Esophagus (tissue), 2 donors: ENCODE data around the gene TLK1. TPM values are rescaled to one million over a fixed set of nuclear protein-coding genes. Genes with fewer than 3 reads are reported as not detected.
A peak's percentile ranks its signal among the peaks of the same experiment; 100 is the strongest.

Experiments
- H3K27ac ChIP-seq, 2 donors: one replicate each; pipeline ENCODE4 v1.5.1; 2013; ENCODE audit warnings: low read depth in 2 of 2, mild to moderate bottlenecking in 2 of 2, inconsistent platforms in 1 of 2, low read length in 1 of 2, moderate library complexity in 1 of 2
- H3K27me3 ChIP-seq, 2 donors: one replicate each; pipeline ENCODE4 v1.6.1; 2013; ENCODE audit warnings: low read length in 2 of 2, control low read depth in 1 of 2, mild to moderate bottlenecking in 1 of 2; ENCODE audit not compliant: insufficient read depth in 2 of 2, control insufficient read depth in 1 of 2
- H3K36me3 ChIP-seq, 2 donors: one replicate each; pipeline ENCODE4 v1.6.1; 2013; ENCODE audit warnings: low read length in 1 of 2; ENCODE audit not compliant: control insufficient read depth in 2 of 2, insufficient read depth in 2 of 2
- H3K4me1 ChIP-seq, 2 donors: one replicate each; pipeline ENCODE4 v1.6.1; 2013; ENCODE audit warnings: low read length in 1 of 2; ENCODE audit not compliant: control insufficient read depth in 2 of 2, insufficient read depth in 2 of 2
- H3K4me3 ChIP-seq, 2 donors: one replicate each; pipeline ENCODE4 v1.5.1; 2013; ENCODE audit warnings: low read length in 2 of 2, mild to moderate bottlenecking in 2 of 2, low read depth in 1 of 2, moderate library complexity in 1 of 2
- H3K9me3 ChIP-seq, 2 donors: one replicate each; pipeline ENCODE4 v1.6.1; 2013; ENCODE audit warnings: mild to moderate bottlenecking in 2 of 2, low read depth in 1 of 2, low read length in 1 of 2, moderate library complexity in 1 of 2; ENCODE audit not compliant: control insufficient read depth in 2 of 2, insufficient read depth in 1 of 2
- WGBS, 2 donors: extraction: QIAGEN DNeasy Blood & Tissue Kit; methylation state at CpG; one replicate each; pipeline ENCODE4 v1.1.7; 2013; 5-methylcytosine and 5-hydroxymethylcytosine counted together
- polyA plus RNA-seq, 2 donors: library from polyadenylated mRNA; stranded (reverse); fragments of 200-250 nt; gene quantifications; one replicate each; pipeline ENCODE4 v1.2.3, GENCODE V29; 2013
- donor health status: healthy with polysubstance abuse.
- donor health status: Bipolar disorder and iron deficiency.

The TLK1 gene
- 10 to 100 TPM in 1 of 2 donors, 1 to 10 TPM in 1; 6.6 to 13.4 TPM for polyA plus RNA-seq

DNA sequence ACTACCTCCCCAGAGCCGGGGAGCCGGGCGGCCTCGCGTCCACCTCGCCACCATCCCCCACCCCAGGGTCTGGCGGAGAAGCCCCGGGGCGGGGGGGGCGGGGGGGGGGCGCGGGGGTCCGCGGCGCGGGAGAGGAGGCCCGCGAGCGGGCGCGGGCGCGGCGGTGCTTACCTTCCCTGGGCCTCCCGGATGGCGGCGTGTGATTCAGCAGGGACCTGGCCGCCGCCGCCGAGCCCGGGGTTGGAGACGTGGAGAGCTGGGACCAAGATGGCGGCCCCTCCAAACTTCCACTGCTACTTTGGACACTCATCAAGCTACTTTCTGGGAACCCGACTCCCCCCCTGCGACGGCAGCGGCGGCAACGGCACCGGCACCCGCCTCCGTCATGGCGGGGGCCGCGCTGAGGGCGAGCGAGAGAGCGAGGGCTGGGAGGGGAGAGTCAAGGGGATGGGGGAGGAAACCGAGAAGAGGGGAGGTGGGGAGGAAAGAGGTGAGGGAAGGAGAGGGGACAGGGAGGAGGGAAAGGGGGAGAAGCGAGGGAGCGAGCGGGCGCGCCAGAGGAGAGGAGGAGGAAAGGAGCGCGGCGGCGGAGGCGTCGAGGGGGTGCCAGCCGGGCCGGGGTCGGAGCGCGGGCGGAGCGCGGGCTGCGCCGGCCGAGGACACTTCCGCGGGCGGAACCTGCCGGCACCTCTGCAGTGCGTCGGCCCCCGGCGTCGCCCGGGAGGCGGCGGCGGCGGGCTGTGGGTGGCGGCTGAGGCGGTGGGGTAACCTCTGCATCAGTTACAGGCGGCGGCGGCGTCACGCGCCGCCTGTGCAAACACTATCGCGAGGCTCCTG, at the start of gene TLK1:
Gene TLK1, minus strand, starts transcription at position 775 of the 837 bp plus-strand sequence. Its CDS starts 465 bp downstream, at position 310.
- Histone ChIP-seq H3K4me3 (peak within 1 kb of the TSS; percentile 75 to 77), H3K9me3 (no peaks in the 10 kb centered on the region), H3K27ac (peak within 1 kb of the TSS; percentile 91 to 92), H3K36me3 (no peaks in the 10 kb centered on the region), H3K4me1 (no peaks in the 10 kb centered on the region), H3K27me3 (no peaks in the 10 kb centered on the region)
- WGBS, 2 donors, result 0 to 1% methylated on average over 38 to 94 of the region's 97 CpGs

DNA sequence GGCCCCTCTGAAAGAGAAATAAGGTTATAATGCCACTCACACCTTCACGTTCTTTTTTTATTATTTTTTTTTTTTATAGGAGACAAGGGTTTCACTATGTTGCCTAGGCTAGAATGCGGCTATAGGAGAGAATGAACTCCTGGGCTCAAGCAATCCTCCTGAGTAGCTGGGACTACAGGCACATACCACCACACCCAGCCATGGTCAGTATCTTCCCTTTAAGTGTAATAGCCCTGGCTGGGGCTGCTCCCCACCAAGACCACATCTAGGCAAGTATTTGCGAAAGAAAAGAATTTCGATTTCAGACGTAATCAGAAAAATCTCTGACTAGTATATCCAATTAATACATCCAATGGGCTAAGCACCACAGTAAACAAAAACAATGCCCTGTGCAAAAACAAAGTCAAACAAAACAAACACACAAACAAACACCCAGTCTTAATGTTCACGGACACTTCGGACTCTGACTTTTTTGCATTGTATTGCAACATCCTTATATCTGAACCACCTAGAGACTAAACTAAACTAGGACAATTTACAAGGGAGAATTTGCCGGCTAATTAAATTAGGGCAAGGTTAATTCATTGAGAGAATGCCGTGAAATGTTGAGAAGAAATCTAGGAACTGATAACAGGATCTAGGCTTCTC, 49.6 kb upstream of the TLK1 start:
- no peaks in the 10 kb centered on the region for H3K36me3 ChIP-seq
- WGBS, 2 donors, result 80 to 84% methylated on average over 9 of the region's 9 CpGs

DNA sequence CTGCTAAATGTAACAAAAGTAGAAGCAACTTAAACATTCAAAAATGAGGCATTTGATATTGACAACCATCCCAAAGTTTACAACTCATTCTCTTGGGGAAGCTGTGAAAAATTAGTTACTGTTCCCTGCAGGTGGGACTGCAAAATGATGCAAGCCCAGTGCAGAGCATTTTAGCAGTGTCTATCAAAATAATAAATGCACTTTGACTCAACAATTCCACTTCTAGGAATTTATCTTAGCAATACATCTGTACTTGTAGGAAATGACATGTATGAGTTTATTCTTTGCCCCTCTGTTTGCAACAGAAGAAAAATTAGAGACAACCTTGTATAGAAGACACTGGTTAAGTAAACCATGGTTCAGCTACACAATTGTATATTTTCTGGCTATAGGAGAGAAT, 48.0 kb upstream of the TLK1 start:
- Histone ChIP-seq H3K4me1 (no peaks in the 10 kb centered on the region), H3K27me3 (no peaks in the 10 kb centered on the region), H3K27ac (no peak overlapping the region), H3K9me3 (no peaks in the 10 kb centered on the region), H3K4me3 (no peak overlapping the region), H3K36me3 (no peaks in the 10 kb centered on the region)

More for the DNA sequence above, 49.6 kb upstream of the TLK1 start:
- Histone ChIP-seq H3K27me3 (no peaks in the 10 kb centered on the region), H3K4me1 (no peaks in the 10 kb centered on the region), H3K9me3 (no peaks in the 10 kb centered on the region), H3K4me3 (no peak overlapping the region), H3K27ac (no peak overlapping the region)

DNA sequence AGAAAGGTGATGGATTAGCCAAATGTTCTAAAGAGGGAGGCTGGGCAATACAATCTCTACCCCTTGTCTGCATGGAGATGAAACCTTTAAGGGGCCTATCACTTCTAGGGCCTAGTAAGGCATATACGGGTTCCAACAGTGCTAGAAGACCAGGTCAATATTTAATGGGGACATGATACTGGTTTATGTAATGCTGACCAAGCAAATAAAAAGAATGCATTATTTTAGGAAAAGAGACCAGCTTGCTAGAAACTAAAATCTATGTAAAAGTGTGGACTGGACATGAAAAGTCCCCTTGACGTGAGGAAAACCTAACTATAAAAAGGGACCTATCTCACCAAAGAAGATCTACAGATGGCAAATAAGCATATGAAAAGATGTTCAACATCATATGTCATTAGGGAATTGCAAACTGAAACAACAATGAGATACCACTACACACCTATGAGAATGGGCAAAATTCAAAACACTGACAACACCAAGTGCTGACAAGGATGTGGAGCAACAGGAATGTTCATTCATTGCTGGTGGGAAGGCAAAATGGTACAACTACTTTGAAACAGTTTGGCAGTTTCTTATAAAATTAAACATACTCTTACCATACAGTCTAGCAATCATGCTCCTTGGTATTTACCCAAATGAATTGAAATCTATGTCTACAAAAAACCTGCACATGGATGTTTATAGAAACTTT, 45.9 kb upstream of the TLK1 start:
- H3K4me1 ChIP-seq, result no peaks in the 10 kb centered on the region
- H3K9me3 ChIP-seq, result no peaks in the 10 kb centered on the region
- no peak overlapping the region for H3K4me3 ChIP-seq
- no peak overlapping the region for H3K27ac ChIP-seq
- WGBS, 2 donors, result 92 to 97% methylated on average over 2 of the region's 2 CpGs
- no peaks in the 10 kb centered on the region for H3K27me3 ChIP-seq
- no peaks in the 10 kb centered on the region for H3K36me3 ChIP-seq

DNA sequence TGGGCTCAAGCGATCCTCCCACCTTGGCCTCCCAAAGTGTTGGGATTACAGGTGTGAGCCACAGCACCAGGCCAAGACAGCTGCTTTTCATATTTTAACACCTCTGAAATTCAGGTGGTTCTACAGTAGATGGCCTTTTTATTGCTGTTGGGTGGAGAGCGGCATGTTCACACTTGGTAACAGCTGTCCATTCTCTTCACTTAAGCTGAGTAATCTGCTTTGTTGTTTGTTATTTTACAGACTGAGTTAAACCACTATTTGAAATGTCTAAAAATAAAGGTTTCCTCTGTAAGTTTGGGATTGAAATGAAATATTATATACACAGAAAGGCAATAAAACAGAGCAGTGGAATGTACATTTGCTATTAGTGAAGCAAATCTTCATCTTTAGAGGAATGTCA, 44.9 kb upstream of the TLK1 start:
- Histone ChIP-seq H3K27ac (no peak overlapping the region), H3K27me3 (no peaks in the 10 kb centered on the region), H3K36me3 (no peaks in the 10 kb centered on the region), H3K4me1 (no peaks in the 10 kb centered on the region), H3K9me3 (no peaks in the 10 kb centered on the region), H3K4me3 (no peak overlapping the region)
- 89 to 94% methylated on average over 2 of the region's 2 CpGs for WGBS, 2 donors

DNA sequence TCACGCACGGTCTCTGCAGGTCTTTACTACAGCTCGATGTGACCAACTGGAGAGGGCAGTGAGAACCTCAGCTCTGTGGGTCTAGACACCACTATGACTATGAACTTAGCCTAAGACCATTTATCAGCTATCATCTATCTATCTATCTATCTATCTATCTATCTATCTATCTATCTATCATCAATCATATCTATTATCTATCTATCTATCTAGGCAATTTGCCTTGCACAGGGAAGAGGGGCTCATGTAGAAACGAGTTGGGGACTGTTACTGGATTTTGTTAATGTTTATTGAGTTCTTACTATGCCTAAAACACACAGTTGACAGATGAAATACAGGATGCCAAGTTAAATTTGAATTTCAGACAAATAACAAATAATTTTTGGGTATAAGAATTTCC, 41.1 kb upstream of the TLK1 start:
- no peaks in the 10 kb centered on the region for H3K27me3 ChIP-seq
- 84 to 85% methylated on average over 4 of the region's 4 CpGs for WGBS, 2 donors
- H3K4me1 ChIP-seq, result no peaks in the 10 kb centered on the region
- H3K36me3 ChIP-seq, result no peaks in the 10 kb centered on the region
- no peaks in the 10 kb centered on the region for H3K9me3 ChIP-seq
- H3K4me3 ChIP-seq, result no peak overlapping the region
- H3K27ac ChIP-seq, result no peak overlapping the region

DNA sequence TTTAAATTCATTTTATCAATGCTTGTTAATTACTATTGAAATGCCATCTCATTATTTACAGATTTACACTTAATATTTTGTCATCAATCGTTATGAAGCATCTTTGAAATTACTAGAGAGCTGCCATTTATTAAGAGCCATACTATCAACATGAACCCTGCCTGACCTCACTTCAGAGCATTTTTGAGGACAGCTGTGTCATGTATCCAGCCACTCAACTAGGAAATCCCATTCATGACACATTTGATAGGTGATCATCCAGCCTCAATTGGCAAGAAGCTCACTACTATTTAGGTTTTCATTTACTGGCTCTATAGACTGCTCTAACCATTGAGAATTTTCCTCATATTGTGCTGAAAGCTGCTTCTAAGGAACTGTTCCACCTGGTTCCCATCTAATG, 40.6 kb upstream of the TLK1 start:
- H3K27me3 ChIP-seq, result no peaks in the 10 kb centered on the region
- no peaks in the 10 kb centered on the region for H3K9me3 ChIP-seq
- no peak overlapping the region for H3K4me3 ChIP-seq
- H3K4me1 ChIP-seq, result no peaks in the 10 kb centered on the region
- no peaks in the 10 kb centered on the region for H3K36me3 ChIP-seq
- WGBS, 2 donors, result 80 to 90% methylated on average over 1 of the region's 1 CpG
- no peak overlapping the region for H3K27ac ChIP-seq

DNA sequence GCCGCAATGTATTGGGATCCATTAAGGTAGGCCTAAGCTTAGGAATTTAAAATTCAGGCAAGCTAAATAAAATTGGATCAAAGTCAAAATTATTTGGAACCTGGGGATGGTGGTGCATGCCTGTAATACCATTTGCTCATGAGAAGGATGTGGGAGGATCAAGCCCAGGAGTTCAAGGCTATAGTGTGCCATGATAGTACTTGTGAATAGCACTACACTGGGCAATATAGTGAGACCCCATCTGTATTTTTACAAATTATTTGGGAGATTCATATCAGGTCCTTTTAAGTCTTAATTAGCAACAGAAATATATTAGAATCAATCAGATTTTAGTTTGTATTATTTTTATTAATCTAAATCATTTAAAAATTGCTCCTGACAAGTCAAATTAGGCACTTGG, 39.8 kb upstream of the TLK1 start:
- H3K4me3 ChIP-seq, result no peak overlapping the region
- 97 to 100% methylated on average over 1 of the region's 1 CpG for WGBS, 2 donors
- no peaks in the 10 kb centered on the region for H3K9me3 ChIP-seq
- no peaks in the 10 kb centered on the region for H3K4me1 ChIP-seq
- no peak overlapping the region for H3K27ac ChIP-seq
- no peaks in the 10 kb centered on the region for H3K36me3 ChIP-seq
- H3K27me3 ChIP-seq, result no peaks in the 10 kb centered on the region

DNA sequence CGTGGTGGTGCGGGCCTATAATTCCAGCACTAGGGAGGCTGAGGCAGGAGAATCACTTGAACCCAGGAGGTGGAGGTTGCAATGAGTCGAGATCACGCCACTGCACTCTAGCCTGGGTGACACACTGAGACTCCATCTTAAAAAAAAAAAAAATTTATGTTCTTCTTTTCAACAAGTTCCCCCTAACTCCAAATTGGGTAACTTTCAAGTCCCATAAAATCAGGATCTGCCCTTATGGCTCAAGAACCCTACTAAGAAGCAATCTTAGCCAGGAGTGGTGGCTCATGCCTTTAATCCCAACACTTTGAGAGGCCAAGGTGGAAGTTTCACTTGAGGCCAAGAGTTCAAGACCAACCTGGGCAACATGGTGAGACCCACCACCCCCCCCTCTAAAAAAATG, 30.3 kb upstream of the TLK1 start:
- WGBS, 2 donors, result 93 to 99% methylated on average over 4 of the region's 4 CpGs

More for the DNA sequence above, 30.3 kb upstream of the TLK1 start:
- H3K4me3 ChIP-seq, result no peak overlapping the region
- H3K27ac ChIP-seq, result no peak overlapping the region
- H3K4me1 ChIP-seq, result no peaks in the 10 kb centered on the region
- H3K36me3 ChIP-seq, result no peaks in the 10 kb centered on the region
- H3K9me3 ChIP-seq, result no peaks in the 10 kb centered on the region
- no peaks in the 10 kb centered on the region for H3K27me3 ChIP-seq
